Cardiac septum (tissue), 1 donor: ENCODE results near the gene ATAD3A. TPM values are rescaled to one million over a fixed set of nuclear protein-coding genes. Genes with fewer than 3 reads are reported as not detected.
"Not testable (repeated sequence)": the region's sequence is repeated elsewhere in the genome, so short reads cannot be mapped to it uniquely, and the experiment has no call there.

Experiments used
- DNase-seq: peaks from one replicate; pipeline ENCODE4 v3.0.0-alpha.2; 2020; ENCODE audit warnings: low spot score
- intact Hi-C: fragments of 100-400 bp; cut with DNase I; formaldehyde crosslinking; loops from one replicate; pipeline ENCODE4 v1.14.0; 2022
- total RNA-seq: library from RNA; stranded (reverse); fragmentation: NEBNext Ultra II Directional; extraction: Animal tissue kit (Norgen Biotek cat#: 25700); gene quantifications from one replicate; pipeline ENCODE4 v1.2.1, GENCODE V29; 2021
- donor health status: DM: no; HTN: no; CAD: no.

ATAD3A gene
- total RNA-seq, 1 donor from 2014 or later, result 13.7 TPM

DNA sequence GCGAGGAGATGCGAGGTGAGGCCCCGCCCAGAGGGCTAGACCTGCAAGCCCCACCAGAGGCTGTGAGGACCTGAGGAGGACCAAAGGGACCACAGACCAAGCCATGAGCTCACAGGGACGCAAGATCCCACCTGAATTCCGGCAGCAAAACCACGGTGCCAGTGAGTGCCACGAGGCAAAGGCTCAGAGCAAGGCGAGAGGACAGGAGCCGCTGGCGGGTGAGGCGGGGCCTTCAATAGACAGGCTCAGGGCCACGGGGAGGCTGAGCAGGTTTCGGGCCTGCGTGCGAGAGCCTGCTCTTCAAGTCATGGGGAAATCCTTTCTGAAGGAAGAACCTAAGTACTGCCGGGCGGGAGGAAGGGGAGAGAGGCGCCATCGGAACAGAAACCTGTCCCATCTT is 35.5 kb downstream of the ATAD3A start:
- intact Hi-C loops, result no loop called here

DNA sequence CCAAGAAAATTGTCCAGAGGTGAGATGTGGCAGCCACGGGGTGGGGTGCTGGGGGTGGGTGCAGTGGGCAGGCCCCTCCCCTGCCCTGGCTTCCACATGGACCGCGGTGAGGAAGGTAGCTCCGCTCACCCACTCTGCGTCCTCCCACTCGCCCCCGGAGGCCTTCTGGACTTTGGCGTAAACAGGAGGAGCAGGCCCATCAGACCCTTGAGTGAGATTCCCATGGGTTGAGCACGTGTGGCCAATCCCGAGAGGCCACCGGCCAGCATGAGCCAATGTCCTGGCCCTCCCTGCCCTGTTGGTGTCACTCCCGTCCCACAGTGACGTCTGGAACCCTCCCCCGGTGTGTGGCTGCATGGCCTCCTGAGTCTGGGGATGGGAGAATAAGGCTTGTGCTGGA is 36.6 kb downstream of the ATAD3A start:
- intact Hi-C loops, result no loop called here
- DNase-seq, result no peak

More for the DNA sequence above, 35.5 kb downstream of the ATAD3A start:
- no peak for DNase-seq

DNA sequence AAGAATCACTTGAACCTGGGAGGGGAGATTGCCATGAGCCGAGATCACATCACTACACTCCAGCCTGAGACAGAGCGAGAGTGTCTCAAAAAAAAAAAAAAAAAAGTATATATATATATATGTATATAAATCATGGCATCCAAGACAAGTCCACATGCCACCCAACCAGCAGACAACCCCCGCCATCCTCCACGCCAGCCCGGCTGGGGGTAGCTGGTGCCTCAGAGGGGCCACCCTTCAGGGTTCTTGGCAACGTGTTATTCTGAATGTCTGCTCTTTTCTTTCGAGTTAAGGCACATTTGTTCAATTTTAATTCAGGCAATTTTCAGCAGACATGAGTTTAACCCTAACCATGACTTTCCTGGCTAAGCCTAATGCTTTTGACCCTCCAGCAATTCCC is 38.1 kb downstream of the ATAD3A start:
- no peak for DNase-seq
- intact Hi-C loops, result no loop called here

DNA sequence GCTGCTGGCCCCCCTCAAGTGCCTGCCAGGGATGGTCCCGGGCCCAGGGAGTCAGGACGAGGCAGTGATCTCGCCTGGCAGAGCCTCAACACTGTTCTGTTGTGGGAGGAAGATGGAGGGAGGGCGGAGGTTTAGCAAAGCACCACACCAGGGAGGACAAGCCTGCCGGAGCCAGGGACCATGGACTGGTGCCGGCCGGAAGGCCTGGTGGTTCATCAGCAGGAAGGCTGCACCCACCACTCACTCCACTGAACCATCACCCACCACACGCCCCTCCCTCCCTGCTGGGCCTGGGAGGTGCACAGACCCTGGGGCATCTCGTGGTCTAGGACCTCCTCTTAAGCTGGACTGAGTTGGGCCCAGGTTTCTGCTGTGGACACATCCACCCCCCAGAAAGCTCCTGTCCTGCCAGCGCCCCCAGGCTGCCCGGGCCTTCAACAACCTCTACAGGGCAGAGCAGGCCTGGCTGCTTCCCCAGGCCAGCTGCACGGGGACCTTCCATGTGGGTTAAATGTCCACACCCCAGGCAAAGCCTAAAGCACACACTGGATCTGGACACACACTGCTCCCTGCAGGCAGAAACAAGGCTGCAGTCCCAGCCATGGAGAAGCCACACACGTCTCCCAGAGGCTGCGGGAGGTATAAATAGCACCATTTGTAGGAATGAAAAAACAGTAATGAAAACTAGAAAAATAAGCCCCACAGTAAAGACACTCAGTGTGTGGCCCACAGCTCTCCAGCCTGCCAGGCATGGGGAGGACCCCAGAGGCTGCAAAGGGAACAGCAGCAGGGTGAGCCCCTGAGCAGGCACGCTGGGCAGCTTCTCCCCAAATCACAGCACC is 38.9 kb downstream of the ATAD3A start:
- DNase-seq, result no peak
- intact Hi-C loops, result no loop called here

DNA sequence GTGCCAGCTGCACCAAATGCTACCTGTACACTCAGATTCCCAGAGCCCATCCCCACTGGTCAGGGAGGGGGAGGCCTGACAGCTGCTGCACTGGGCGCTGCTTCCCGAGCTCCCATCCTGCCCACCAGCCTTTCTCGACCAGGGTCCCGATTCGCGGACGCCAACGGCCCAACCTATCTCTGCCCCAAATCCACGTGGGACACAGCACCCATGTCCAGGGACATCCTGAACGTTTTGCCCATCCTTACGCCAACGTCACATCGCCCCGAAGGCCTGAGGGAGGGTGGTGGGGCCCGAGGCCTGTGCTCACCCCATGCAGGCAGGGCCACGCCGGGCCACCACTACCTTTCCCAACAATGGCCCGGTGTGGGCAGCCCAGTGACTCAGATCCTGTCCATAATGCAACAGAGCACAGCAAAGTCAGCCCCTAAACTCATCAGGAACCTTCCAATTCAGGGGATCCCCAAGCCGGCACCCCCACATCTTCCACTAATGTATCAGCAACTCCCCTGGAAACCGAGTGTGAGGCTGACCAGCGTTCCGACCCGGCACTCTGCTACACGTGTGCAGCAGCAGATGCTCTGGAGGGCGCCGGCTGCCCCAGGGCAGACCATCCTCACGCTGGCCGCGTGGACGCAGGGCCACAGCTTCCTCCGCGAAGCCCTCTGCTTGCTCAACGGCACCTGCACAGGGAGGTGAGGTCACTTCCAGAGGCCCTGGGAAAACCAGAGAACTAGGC is 39.7 kb downstream of the ATAD3A start:
- no peak for DNase-seq
- intact Hi-C loops, result no loop called here

DNA sequence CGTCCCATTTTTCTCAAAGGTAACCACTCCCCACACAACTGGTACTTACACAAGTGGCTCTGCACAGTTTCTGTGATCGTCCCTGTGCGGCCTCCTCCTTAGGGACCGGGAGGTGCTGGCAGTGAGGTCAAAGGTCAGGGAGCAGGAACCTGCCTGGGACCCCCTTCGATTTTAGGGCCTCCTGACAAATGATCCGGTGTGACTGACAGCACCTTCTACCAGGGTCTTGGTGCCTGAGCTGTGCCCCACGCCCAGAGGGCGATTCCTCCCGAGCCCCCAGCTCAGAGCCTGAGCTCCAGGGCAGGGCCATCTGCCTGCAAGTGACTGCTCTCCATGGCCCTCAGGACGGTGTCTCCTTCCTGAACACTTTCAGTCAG is 40.3 kb downstream of the ATAD3A start:
- intact Hi-C loops, result no loop called here
- no peak for DNase-seq

DNA sequence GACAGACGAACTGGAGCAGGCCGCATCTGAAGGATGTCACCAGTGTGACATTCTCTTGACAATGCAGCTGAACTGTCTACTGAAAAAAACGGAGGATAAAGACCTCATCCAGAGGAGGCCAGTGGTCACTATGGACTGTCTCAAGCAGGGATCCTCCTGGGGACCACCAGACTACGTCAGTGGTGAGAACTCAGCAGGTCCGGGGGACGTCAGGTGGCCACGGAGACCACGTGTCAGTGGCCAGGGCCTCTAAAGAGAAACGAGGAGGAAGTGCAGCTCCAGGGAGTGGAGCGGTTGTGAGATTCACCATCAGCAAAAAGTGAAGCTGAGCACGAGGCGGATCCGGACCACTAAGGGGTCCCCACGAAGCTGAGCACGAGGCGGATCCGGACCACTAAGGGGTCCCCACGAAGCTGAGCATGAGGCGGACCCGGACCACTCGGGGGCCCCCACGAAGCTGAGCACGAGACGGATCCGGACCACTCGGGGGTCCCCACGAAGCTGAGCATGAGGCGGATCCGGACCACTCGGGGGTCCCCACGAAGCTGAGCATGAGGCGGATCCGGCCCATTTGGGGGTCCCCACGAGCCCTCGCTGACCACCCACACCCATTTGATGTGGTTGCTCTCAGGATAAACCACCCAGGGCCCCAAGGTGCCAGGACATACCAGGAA is 42.0 kb downstream of the ATAD3A start:
- intact Hi-C loops, result no loop called here
- no peak for DNase-seq

DNA sequence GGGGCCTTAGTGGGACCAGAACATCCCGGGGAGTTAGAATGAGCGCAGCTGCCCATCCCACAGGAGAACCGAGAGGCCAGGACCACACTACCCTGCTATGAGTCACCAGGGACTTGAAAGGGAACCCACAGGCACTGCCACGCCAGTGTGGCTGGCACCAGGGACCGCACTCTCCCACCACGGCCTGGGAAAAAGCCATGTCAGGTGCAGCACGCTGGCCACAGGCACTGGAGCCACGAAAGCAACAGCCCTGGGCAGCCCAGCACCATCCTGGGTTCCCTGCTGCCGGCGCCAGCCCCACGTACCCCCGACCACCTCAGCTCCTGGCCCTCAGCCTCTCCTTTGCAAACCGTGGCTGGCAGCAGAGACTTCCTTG is 42.6 kb downstream of the ATAD3A start:
- intact Hi-C loops, result no loop called here
- no peak for DNase-seq

DNA sequence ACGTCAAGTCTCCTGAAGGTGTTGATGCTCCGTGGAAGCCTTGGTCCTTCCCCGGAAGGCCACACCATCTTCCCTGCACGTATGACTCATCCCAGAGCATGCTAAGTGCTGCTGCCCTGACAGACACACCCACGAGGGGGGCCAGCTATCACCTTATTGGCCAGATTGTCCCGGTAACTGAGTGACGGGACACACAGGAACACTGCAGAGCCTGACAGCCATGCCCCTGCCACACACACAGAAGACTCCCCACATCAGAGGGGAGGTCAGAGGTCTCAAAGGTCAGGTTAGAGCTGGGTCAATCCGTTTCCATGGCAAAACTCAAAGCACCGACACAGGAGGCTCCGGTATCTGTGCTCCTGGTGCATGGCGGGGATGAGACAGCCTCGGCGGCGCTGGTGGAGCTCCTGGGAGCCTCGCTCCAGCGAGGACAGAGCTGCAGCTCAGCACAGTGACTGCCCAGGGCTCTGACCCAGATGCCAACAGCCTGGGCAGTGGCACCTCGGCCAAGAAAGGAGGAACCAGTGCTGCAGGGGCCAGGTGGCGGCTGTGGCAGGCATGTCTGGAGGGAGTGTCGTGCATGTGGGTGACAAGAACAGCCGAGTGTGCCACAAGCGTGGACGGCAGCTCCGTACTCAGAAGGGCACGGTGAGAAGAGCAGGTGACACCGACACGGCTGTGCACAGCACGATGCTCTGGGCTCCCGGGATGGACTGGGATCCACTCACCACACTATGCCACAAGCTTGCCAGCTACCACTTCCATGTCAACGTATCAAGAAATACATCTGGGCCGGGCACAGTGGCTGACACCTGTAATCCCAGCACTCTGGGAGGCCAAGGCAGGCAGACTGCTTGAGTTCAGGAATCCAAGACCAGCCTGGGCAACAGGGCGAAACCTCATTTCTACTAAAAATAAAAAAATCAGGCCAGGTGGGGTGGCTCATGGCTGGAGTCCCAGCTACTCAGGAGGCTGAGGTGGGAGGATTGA is 43.3 kb downstream of the ATAD3A start:
- intact Hi-C loops, result no loop called here
- DNase-seq, result no peak

DNA sequence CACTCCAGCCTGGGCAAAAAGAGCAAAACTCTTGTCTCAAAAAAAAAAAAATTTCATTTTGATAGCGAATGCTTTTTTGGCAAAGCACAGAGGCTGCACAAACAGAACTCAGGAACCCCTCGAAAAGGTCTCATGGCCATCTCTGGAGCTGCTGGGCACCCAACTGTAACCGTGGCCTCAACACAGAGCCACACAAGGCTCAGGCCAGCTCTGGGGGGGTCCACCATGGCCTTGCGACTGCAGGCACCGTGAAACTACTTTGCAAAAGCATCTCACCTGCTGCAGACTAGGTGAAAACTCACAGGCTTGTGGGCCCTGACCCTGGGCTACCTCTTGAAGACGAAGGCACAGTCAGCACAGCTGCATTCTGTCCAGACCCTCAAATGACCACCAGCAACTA is 44.5 kb downstream of the ATAD3A start:
- intact Hi-C loops, result no loop called here
- DNase-seq, result no peak

DNA sequence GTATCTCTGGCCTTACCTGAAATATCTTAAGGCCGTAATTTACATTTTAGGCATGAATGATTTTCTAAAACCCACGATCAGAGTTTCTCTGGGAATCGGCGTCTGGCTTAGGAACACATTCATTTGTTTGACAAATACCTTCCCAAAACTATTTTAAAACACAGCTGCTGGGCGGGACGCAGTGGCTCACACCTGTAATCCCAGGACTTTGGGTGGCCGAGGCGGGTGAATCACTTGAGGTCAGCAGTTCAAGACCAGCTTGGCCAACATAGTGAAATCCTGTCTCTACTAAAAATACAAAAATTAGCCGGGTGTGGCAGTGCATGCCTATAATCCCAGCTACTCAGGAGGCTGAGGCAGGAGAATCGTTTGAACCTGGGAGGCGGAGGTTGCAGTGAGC is 45.0 kb downstream of the ATAD3A start:
- DNase-seq, intact Hi-C loops: not testable (repeated sequence)

DNA sequence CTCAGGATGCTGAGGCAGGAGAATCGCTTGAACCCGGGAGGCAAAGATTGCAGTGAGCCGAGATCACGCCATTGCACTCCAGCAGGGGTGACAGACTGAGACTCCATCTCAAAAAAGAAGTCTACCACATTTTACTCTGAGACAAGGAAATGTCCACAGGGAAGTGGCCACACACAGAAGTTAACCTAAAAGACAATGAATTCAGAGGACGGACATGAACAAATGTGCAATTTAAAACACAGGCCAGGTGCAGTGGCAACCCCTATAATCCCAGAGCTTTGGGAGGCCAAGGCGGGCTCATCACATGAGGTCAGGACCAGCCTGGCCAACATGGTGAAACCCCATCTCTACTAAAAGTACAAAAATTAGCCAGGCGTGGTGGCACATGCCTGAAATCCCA is 45.7 kb downstream of the ATAD3A start:
- DNase-seq, intact Hi-C loops: not testable (repeated sequence)

DNA sequence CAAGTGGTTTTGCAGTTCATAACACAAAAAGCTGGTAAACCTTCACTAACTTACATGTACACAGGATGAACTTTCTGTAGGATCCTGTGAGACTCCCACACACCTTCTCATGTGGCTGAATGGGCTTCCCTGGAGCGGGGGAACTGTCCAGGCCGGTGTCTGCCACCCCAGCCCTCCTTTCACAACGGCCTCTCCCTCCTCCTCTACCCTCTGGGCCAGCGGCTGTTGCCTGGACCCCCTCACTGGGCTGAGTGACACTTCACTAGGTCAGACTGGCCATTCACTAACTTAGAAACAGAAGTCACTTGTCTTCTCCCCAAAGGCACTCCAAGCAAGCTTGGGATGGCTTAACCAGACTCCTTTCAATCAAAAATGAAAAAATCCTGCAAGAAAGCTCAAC is 46.6 kb downstream of the ATAD3A start:
- intact Hi-C loops, result no loop called here
- no peak for DNase-seq

DNA sequence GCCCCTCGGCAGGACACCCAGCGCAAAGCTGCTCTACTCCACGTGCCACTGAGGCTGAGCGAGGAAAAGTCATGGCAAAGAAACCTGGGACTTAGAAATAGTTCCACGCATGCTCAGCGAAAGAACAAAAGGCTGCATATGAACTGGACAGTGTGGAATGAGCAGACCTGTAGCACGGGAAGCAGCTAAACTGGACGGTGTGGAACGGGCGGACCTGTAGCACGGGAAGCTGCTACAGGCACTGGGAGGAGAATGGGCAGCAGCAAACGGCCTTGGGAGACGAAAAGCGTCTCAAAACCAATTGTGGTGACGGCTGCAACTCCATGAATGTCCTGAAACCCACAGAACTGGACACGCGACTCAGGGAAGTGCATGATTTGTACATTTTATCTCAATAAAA is 47.1 kb downstream of the ATAD3A start:
- intact Hi-C loops, result no loop called here
- DNase-seq, result no peak

DNA sequence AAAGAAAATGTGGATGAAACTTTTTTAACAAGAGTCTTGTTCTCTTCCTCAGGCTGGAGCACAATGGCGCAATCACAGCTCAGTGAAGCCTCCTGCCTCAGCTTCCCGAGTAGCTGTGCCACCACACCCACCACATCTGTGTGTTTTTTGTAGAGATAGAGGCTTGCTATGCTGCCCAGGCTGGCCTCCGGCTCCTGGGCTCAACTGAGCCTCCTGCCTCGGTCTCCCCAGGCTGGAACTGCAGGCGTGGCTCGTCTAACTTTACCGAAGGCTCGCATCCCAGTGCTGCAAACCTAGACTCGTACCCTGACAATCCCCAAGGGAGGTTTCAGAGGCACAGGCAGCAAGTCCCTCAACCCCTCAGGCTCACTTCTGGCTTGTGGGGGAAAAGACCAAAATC is 48.2 kb downstream of the ATAD3A start:
- DNase-seq, result no peak
- intact Hi-C loops, result no loop called here

DNA sequence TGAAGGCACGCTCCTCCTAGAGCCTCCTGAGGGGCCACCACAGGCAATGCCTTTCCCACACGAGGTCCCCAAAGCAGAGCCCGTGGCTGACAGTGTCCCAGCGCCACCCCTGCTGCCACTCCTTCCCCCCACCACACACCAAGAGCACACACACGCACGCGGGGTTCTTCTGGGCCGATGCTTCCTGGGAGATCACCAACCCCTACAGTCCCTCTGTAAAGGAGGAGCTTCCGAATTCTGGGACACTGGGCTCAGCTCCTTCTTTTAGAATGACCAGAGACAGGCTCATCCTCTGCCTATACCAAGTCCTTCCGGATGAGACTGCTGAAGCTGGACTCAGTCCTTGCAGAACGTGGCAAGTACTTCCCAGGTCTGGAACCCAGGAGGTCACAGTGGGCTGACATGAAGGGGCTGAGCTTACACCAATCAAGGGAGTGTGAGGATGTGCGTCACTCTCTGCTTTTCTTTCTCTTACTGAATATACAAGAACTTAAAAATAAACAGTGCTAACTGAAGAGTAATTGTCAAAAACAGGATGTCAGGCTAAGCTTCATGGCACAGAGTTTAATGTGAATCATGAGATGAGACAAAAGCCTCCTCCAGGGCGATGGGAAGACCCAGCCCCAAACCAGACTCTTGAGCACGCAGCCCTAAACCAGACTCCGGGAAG is 50.0 kb downstream of the ATAD3A start:
- DNase-seq, result no peak
- intact Hi-C loops, result no loop called here

DNA sequence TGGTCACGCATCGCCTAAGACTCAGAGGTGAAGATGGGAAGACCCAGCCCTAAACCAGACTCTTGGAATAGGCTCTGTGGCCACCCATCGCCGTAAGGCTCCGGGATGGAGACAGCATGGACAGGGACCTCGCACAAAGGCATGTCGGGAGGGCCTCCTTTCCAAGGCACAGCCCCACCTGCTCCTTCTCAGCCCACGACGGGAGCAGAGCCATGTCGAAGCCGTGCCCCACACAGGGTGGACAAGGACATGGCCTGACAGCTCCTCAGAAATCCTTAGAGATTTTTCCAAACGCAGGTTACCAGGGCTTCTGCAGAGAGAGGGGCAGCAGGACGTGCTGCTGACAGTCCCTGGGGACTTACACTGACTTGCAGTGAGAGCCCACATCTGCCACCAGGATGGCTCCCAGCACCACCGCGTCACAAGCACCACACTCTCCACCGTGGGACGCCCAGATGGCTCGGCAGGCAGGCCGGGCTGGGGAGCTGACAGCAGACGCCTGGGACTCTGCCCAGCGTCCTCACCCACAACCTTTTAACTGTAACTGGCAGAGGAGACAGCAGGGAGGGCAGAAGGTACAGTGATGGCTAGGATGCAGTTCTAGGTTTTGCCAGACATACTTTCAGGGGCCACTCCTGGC is 50.7 kb downstream of the ATAD3A start:
- no peak for DNase-seq
- intact Hi-C loops, result no loop called here

DNA sequence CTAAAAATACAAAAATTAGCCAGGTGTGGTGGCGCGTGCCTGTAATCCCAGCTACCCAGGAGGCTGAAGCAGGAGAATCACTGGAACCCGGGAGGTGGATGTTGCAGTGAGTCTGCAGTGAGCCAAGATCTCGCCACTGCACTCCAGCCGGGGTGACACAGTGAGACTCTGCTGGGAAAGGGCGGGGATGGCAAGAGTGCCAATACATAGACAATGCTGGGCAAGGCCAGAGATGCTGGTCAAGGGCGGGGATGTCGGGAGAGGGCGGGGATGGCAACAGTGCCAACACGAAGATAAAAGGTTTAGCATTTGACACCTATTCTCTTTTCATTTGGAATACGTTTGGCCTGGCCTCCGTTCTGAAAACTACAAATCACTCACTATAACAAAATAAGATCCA is 51.7 kb downstream of the ATAD3A start:
- DNase-seq, result no peak
- intact Hi-C loops, result no loop called here

DNA sequence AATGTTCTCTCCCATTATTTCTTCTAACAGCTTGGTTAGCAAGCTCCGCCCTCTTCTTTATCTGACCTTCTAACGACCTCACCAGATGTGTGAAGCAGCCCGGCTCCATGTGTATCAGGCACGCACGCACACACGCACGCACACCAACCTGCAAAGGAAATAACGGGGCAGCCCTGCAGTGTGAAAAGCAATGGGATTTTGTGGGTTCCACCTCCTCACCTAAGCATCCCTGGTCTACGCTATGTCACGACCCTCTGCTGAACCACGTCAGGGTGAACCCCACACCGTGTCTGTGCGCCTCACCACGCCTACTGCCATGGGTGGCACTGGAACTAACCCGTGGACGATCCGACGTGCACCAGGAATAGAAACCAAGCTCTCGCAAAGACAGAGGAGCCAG is 52.3 kb downstream of the ATAD3A start:
- intact Hi-C loops, result no loop called here
- no peak for DNase-seq
